HEK293 (cell line): ENCODE measurements around the gene C20orf204.

Experiments used
- FEZF1 ChIP-seq: fragments of 450-650 bp; formaldehyde crosslinking; IDR thresholded peaks from 2 replicates; pipeline ENCODE4 v1.5.1; 2016; ENCODE audit warnings: missing biosample characterization, missing genetic modification characterization
- HOXC10 ChIP-seq: sonication (generic); formaldehyde crosslinking; IDR thresholded peaks from 2 replicates; pipeline ENCODE4 v1.8.1; 2023; ENCODE audit warnings: mild to moderate bottlenecking, missing genetic modification reagents
- SALL2 ChIP-seq: fragments of 450-650 bp; formaldehyde crosslinking; IDR thresholded peaks from 2 replicates; pipeline ENCODE4 v1.5.0; 2017; ENCODE audit warnings: missing biosample characterization, mild to moderate bottlenecking, missing genetic modification characterization, borderline replicate concordance
- SCRT2 ChIP-seq: fragments of 450-650 bp; formaldehyde crosslinking; IDR thresholded peaks from 2 replicates; pipeline ENCODE4 v1.5.1; 2016; ENCODE audit warnings: missing biosample characterization, missing genetic modification characterization
- ZNF121 ChIP-seq: fragments of 450-650 bp; formaldehyde crosslinking; IDR thresholded peaks from 2 replicates; pipeline ENCODE4 v1.5.1; 2016; ENCODE audit warnings: missing biosample characterization, missing genetic modification characterization
- ZNF221 ChIP-seq: fragments of 450-650 bp; formaldehyde crosslinking; IDR thresholded peaks from 2 replicates; pipeline ENCODE4 v1.5.1; 2017; ENCODE audit warnings: missing biosample characterization, missing genetic modification characterization, borderline replicate concordance
- ZNF292 ChIP-seq: fragments of 450-650 bp; formaldehyde crosslinking; IDR thresholded peaks from 2 replicates; pipeline ENCODE4 v1.5.1; 2016; ENCODE audit warnings: low read depth, missing biosample characterization, missing genetic modification characterization, borderline replicate concordance
- ZNF48 ChIP-seq: fragments of 450-650 bp; formaldehyde crosslinking; IDR thresholded peaks from 2 replicates; pipeline ENCODE4 v1.5.1; 2016; ENCODE audit warnings: missing biosample characterization, missing genetic modification characterization
- ZNF629 ChIP-seq: fragments of 450-650 bp; formaldehyde crosslinking; IDR thresholded peaks from 2 replicates; pipeline ENCODE4 v1.5.1; 2017; ENCODE audit warnings: missing biosample characterization, missing genetic modification characterization
- ZSCAN30 ChIP-seq: fragments of 450-650 bp; IDR thresholded peaks from 2 replicates; pipeline ENCODE4 v1.5.1; 2018; ENCODE audit warnings: missing biosample characterization, mild to moderate bottlenecking, missing genetic modification characterization, moderate library complexity
- TF ChIP-seq, protein P1 (sequence below): fragments of 450-650 bp; formaldehyde crosslinking; IDR thresholded peaks from 2 replicates; pipeline ENCODE4 v1.5.1; 2016; ENCODE audit warnings: missing biosample characterization, missing genetic modification characterization
- TF ChIP-seq, protein P2 (sequence below): fragments of 450-650 bp; formaldehyde crosslinking; IDR thresholded peaks from 2 replicates; pipeline ENCODE4 v1.5.1; 2016; ENCODE audit warnings: missing biosample characterization, missing genetic modification characterization

DNA sequence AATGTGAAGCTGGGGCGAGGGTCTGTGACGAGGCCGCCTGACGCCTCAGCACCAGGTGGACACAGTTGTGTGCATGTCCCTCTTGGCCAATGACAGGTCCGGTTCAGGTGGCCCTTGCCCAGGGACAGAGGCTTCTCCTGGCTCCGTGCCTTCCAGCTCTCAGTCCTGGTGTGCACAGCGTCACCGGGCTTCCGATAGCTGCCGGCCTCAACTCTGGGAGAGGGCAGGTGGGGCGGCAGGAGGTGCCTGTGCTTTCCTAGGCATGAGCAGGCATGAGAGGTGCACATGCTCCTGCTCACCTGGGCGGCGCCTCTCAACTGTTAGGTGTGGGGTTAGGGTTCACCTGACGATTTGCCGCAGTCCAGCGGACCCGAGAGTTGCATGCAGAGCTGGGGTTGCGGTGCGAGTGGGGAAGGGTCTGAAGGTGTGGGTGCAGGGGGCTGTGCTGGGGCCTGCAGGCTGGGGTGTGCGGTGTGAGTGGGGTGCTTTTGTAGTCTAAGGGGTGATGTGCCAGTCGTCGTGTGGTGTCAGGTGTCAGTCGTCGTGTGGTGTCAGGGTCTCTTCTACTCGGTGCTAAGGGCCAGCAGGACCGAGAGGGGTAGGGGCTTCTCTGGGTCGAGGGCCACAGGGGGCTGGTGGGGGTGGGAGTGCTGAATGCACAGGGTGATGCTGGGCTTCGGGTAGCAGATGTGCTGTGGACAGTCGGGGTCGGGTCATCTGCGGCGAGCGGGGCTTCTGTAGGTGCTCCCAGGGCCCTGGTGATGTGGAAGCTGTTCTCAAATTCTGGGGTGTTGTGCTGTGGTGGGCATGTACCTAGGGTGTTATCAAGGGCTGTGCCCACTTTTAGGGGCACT lies 17.2 kb downstream of the C20orf204 start:
- no peak for TF ChIP-seq ZNF629 (tag by site-specific recombination)
- TF ChIP-seq, protein P1, sequence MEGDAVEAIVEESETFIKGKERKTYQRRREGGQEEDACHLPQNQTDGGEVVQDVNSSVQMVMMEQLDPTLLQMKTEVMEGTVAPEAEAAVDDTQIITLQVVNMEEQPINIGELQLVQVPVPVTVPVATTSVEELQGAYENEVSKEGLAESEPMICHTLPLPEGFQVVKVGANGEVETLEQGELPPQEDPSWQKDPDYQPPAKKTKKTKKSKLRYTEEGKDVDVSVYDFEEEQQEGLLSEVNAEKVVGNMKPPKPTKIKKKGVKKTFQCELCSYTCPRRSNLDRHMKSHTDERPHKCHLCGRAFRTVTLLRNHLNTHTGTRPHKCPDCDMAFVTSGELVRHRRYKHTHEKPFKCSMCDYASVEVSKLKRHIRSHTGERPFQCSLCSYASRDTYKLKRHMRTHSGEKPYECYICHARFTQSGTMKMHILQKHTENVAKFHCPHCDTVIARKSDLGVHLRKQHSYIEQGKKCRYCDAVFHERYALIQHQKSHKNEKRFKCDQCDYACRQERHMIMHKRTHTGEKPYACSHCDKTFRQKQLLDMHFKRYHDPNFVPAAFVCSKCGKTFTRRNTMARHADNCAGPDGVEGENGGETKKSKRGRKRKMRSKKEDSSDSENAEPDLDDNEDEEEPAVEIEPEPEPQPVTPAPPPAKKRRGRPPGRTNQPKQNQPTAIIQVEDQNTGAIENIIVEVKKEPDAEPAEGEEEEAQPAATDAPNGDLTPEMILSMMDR = no peak
- TF ChIP-seq ZNF221 (tag by site-specific recombination) = no peak
- no peak for TF ChIP-seq ZSCAN30 (tag by site-specific recombination)
- TF ChIP-seq, protein P2, sequence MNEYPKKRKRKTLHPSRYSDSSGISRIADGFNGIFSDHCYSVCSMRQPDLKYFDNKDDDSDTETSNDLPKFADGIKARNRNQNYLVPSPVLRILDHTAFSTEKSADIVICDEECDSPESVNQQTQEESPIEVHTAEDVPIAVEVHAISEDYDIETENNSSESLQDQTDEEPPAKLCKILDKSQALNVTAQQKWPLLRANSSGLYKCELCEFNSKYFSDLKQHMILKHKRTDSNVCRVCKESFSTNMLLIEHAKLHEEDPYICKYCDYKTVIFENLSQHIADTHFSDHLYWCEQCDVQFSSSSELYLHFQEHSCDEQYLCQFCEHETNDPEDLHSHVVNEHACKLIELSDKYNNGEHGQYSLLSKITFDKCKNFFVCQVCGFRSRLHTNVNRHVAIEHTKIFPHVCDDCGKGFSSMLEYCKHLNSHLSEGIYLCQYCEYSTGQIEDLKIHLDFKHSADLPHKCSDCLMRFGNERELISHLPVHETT (tag by site-specific recombination) = no peak
- no peak for TF ChIP-seq ZNF121 (tag by site-specific recombination)
- TF ChIP-seq HOXC10 (CRISPR knock-in tag) = no peak
- TF ChIP-seq SCRT2 (tag by site-specific recombination) = no peak
- TF ChIP-seq ZNF48 (tag by site-specific recombination) = no peak
- no peak for TF ChIP-seq SALL2
- no peak for TF ChIP-seq ZNF292 (tag by site-specific recombination)
- TF ChIP-seq FEZF1 (tag by site-specific recombination) = no peak
